ENCODE measurements around the gene TBL1Y. TPM values are rescaled to one million over a fixed set of nuclear protein-coding genes. Genes with fewer than 3 reads are reported as not detected.
"Not testable (repeated sequence)": the region's sequence is repeated elsewhere in the genome, so short reads cannot be mapped to it uniquely, and the experiment has no call there.

The TBL1Y gene
- total RNA-seq, 1 donor from 2014 or later: not detected

GRCh38 chrY:7016521-7016920 is 106.0 kb downstream of the TBL1Y start:
- DNase-seq: no peak
- TF ChIP-seq CTCF (IDR thresholded peaks at IDR 0.05; ENCODE audit: partially characterized antibody, unreplicated experiment): no peak
- H3K27me3 Mint-ChIP-seq (ENCODE audit: unreplicated experiment): no peaks in the 10 kb centered on the region
- no peaks in the 10 kb centered on the region for H3K9me3 Mint-ChIP-seq (ENCODE audit: unreplicated experiment)
- H3K4me3 Mint-ChIP-seq (ENCODE audit: unreplicated experiment): no peak overlapping the region
- no peak overlapping the region for H3K27ac Mint-ChIP-seq (ENCODE audit: unreplicated experiment)
- no peaks in the 10 kb centered on the region for H3K4me1 Mint-ChIP-seq (ENCODE audit: low read depth, unreplicated experiment)
- H3K36me3 Mint-ChIP-seq (ENCODE audit: unreplicated experiment): no peaks in the 10 kb centered on the region

DNA sequence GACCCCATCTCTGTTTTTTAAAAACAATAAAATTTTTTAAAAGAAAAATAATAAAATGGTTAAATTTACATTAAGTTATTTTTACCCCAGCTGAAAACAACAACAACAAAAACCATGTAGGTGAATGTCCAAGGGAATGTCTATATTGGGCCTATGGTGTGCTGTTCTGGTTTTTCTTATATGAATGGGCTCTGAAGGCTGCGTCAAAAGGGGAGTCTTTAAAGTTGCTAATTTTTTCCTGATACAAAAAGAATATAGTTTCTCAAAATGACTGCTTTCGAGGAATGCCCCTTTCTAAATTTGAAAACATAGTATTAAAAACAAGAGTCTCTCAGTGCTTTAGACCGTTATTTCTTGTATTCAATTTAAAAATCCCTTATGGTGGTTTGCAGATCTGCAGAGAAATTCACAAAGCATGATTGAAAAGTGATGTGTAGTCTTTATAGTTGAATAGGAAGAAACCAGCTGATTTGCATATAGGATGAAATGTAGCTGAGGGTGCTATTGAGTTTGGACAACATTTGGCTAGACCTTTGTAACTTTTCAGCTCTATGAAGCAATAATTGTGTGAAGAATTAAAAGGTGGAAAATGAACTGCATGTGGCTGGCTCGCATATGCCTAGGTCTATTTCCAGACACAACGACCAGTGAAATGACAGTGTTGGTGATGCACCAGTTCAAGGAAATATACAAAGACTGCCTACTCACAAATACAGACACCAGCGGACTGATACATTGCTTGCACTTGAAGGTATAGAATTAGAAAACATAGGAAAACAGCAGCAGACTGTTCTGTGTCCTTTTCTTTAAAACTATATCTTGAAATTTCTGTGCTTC is 107.0 kb downstream of the TBL1Y start:
- no peaks in the 10 kb centered on the region for H3K4me1 Mint-ChIP-seq (ENCODE audit: low read depth, unreplicated experiment)
- no peak overlapping the region for H3K27ac Mint-ChIP-seq (ENCODE audit: unreplicated experiment)
- no peak for DNase-seq
- no peak overlapping the region for H3K4me3 Mint-ChIP-seq (ENCODE audit: unreplicated experiment)
- no peak for TF ChIP-seq CTCF (IDR thresholded peaks at IDR 0.05; ENCODE audit: partially characterized antibody, unreplicated experiment)
- H3K9me3 Mint-ChIP-seq (ENCODE audit: unreplicated experiment): no peaks in the 10 kb centered on the region
- H3K27me3 Mint-ChIP-seq (ENCODE audit: unreplicated experiment): no peaks in the 10 kb centered on the region
- no peaks in the 10 kb centered on the region for H3K36me3 Mint-ChIP-seq (ENCODE audit: unreplicated experiment)

- no peaks in the 10 kb centered on the region for H3K9me3 Mint-ChIP-seq (ENCODE audit: unreplicated experiment)
- H3K36me3 Mint-ChIP-seq (ENCODE audit: unreplicated experiment): no peaks in the 10 kb centered on the region
- H3K4me3 Mint-ChIP-seq (ENCODE audit: unreplicated experiment): no peak overlapping the region
- H3K27me3 Mint-ChIP-seq (ENCODE audit: unreplicated experiment): peaks cover 2% of the 10 kb centered on the region
- DNase-seq: no peak
- TF ChIP-seq CTCF (IDR thresholded peaks at IDR 0.05; ENCODE audit: partially characterized antibody, unreplicated experiment): no peak
- no peaks in the 10 kb centered on the region for H3K4me1 Mint-ChIP-seq (ENCODE audit: low read depth, unreplicated experiment)
- no peak overlapping the region for H3K27ac Mint-ChIP-seq (ENCODE audit: unreplicated experiment)
These were observed 128.5 kb downstream of the TBL1Y start for GRCh38 chrY:7039037-7039436.

DNA sequence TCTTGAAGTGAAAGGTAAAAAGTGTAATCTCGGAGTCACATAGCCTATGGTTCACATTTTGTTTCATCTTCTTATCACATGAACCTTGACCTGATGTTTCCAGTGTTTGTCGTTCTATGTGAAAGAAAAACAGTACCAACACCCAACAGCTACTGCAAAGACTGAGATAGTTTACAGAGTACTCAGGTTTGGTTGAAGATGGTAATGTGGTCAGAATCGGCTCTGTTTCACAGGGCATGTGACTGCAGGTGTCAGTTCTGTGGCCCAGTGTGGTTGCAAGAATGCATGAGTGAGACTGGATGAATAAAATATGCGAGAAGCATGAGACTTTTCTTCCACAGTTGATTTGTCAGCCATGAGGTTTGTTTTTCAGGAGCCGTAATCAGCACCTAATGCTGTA is 130.2 kb downstream of the TBL1Y start:
- no peak overlapping the region for H3K4me3 Mint-ChIP-seq (ENCODE audit: unreplicated experiment)
- peaks cover 2% of the 10 kb centered on the region for H3K27me3 Mint-ChIP-seq (ENCODE audit: unreplicated experiment)
- H3K27ac Mint-ChIP-seq (ENCODE audit: unreplicated experiment): no peak overlapping the region
- no peaks in the 10 kb centered on the region for H3K4me1 Mint-ChIP-seq (ENCODE audit: low read depth, unreplicated experiment)
- no peak for DNase-seq
- TF ChIP-seq CTCF (IDR thresholded peaks at IDR 0.05; ENCODE audit: partially characterized antibody, unreplicated experiment): no peak
- H3K36me3 Mint-ChIP-seq (ENCODE audit: unreplicated experiment): no peaks in the 10 kb centered on the region
- H3K9me3 Mint-ChIP-seq (ENCODE audit: unreplicated experiment): no peaks in the 10 kb centered on the region

DNA sequence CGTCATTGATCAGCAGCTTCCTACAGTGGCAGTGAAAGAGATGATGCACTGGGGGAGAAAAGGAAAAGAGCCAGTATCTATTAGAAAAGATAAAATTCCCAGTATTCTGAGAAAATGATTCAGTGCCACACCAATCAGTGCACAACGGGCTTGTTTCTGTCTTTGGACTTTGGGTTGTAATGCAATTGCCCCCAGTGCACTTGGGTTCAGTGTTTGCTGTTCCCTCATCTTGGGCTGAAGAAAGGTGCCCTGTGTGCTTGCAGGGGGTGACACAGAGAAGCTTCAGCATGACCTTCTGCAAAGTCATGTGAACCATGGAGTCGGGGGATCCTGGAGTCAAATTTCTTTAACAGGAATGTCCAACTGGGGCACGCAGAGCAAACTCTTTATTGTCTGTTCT is 131.5 kb downstream of the TBL1Y start:
- H3K27ac Mint-ChIP-seq (ENCODE audit: unreplicated experiment): no peak overlapping the region
- H3K4me3 Mint-ChIP-seq (ENCODE audit: unreplicated experiment): no peak overlapping the region
- H3K36me3 Mint-ChIP-seq (ENCODE audit: unreplicated experiment): no peaks in the 10 kb centered on the region
- H3K9me3 Mint-ChIP-seq (ENCODE audit: unreplicated experiment): no peaks in the 10 kb centered on the region
- no peaks in the 10 kb centered on the region for H3K4me1 Mint-ChIP-seq (ENCODE audit: low read depth, unreplicated experiment)
- H3K27me3 Mint-ChIP-seq (ENCODE audit: unreplicated experiment): peaks cover 2% of the 10 kb centered on the region
- DNase-seq: no peak
- TF ChIP-seq CTCF (IDR thresholded peaks at IDR 0.05; ENCODE audit: partially characterized antibody, unreplicated experiment): no peak

DNA sequence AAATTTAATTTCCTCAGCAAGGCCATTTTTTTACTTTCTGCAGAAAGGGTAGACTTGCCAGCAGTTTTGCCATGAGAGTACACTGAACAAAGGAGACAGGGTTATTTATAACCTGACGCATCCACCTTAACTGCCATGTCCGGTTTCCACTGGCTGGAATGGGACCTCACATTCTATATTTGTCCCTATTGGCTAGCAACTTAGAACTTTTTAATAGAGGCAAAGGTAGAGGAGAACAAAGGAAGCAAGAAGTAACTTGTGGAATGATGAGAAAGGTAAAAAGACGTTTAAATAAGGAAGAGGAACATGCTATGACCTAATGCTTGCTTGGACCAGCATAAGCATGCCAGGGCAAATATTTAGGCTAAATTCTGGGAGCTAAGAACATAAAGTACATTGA is 142.0 kb downstream of the TBL1Y start:
- DNase-seq; H3K27me3 Mint-ChIP-seq (ENCODE audit: unreplicated experiment); H3K36me3 Mint-ChIP-seq (ENCODE audit: unreplicated experiment); H3K4me3 Mint-ChIP-seq (ENCODE audit: unreplicated experiment); H3K9me3 Mint-ChIP-seq (ENCODE audit: unreplicated experiment); H3K27ac Mint-ChIP-seq (ENCODE audit: unreplicated experiment); H3K4me1 Mint-ChIP-seq (ENCODE audit: low read depth, unreplicated experiment): not testable (repeated sequence)

All from glutamatergic neuron (in vitro differentiated cells).